Lower lobe of right lung (tissue), 2 donors: Measurements from ENCODE around the gene CYP4F2. TPM values are rescaled to one million over a fixed set of nuclear protein-coding genes. Genes with fewer than 3 reads are reported as not detected.
"Not testable (repeated sequence)": the region's sequence is repeated elsewhere in the genome, so short reads cannot be mapped to it uniquely, and the experiment has no call there.

Experiments used
- ATAC-seq, 2 donors: fragments of 200-7000 bp; cut with Tn5 transposase; one replicate each; pipeline ENCODE4 v1.9.1; 2020 to 2022; ENCODE audit warnings: mild to moderate bottlenecking in 2 of 2, moderate library complexity in 2 of 2
- DNase-seq: peaks from one replicate; pipeline ENCODE4 v3.0.0-alpha.2; 2020
- H3K27ac ChIP-seq: fragments of 200-600 bp; one replicate; pipeline ENCODE4 v1.8.0; 2022
- H3K27me3 ChIP-seq: fragments of 200-600 bp; one replicate; pipeline ENCODE4 v1.8.0; 2022; ENCODE audit warnings: low read depth
- H3K36me3 ChIP-seq: fragments of 200-600 bp; one replicate; pipeline ENCODE4 v1.8.0; 2022; ENCODE audit warnings: mild to moderate bottlenecking
- H3K4me1 ChIP-seq: fragments of 200-600 bp; one replicate; pipeline ENCODE4 v1.8.0; 2022
- H3K4me3 ChIP-seq: fragments of 200-600 bp; one replicate; pipeline ENCODE4 v1.8.0; 2022; ENCODE audit warnings: mild to moderate bottlenecking
- H3K9me3 ChIP-seq: fragments of 200-600 bp; one replicate; pipeline ENCODE4 v1.8.0; 2022
- intact Hi-C: fragments of 100-400 bp; cut with DNase I; formaldehyde crosslinking; loops from one replicate; pipeline ENCODE4 v1.11.0; 2022
- total RNA-seq: library from RNA; stranded (reverse); fragmentation: NEBNext Ultra II Directional; extraction: Animal tissue kit (Norgen Biotek cat#: 25700); gene quantifications from one replicate; pipeline ENCODE4 v1.2.1, GENCODE V29; 2021
- TF ChIP-seq, protein P1 (sequence below): fragments of 200-600 bp; IDR thresholded peaks from one replicate; pipeline ENCODE4 v1.8.0; 2022; ENCODE audit warnings: antibody characterized with exemption, mild to moderate bottlenecking
- donor health status: DM: no; HTN: yes; CAD: no; lungs with severe emphysema.

Gene CYP4F2
- total RNA-seq, 1 donor from 2014 or later, result not detected

DNA sequence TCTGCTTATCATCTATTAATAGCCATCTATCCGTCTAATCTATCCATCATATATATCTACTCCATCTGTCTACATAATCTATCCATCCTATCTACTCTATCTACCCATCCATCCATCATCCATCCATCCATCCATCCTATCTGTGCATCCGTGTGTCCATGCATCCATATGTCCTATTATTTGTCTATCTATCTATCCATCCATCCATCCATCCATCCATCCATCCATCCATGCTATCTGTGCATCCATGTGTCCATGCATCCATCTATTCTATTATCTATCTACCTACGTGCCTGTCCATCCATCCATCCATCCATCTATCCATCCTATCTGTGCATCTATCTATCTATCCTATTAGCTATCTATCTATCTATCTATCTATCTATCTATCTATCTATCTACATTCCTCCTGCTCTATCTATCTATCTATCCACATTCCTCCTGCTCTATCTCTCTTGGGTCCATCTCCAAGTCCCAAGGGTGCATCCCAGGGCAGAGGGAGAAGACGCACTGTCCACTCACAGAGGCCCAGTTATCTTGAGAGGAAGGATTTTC, 1.9 kb downstream of the CYP4F2 start:
- DNase-seq (no peak), ATAC-seq (no peak)
- Histone ChIP-seq H3K27ac (no peak overlapping the region), H3K36me3 (no peaks in the 10 kb centered on the region), H3K9me3 (no peaks in the 10 kb centered on the region), H3K27me3 (peaks cover 9% of the 10 kb centered on the region), H3K4me1 (no peaks in the 10 kb centered on the region), H3K4me3 (no peak overlapping the region)
- intact Hi-C loops, result no loop called here
- TF ChIP-seq, protein P1, sequence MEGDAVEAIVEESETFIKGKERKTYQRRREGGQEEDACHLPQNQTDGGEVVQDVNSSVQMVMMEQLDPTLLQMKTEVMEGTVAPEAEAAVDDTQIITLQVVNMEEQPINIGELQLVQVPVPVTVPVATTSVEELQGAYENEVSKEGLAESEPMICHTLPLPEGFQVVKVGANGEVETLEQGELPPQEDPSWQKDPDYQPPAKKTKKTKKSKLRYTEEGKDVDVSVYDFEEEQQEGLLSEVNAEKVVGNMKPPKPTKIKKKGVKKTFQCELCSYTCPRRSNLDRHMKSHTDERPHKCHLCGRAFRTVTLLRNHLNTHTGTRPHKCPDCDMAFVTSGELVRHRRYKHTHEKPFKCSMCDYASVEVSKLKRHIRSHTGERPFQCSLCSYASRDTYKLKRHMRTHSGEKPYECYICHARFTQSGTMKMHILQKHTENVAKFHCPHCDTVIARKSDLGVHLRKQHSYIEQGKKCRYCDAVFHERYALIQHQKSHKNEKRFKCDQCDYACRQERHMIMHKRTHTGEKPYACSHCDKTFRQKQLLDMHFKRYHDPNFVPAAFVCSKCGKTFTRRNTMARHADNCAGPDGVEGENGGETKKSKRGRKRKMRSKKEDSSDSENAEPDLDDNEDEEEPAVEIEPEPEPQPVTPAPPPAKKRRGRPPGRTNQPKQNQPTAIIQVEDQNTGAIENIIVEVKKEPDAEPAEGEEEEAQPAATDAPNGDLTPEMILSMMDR, result no peak

GRCh38 chr19:15894359-15894758, 3.5 kb downstream of the CYP4F2 start:
- DNase-seq, result no peak
- Histone ChIP-seq H3K4me1 (no peaks in the 10 kb centered on the region), H3K27ac (no peak overlapping the region), H3K27me3 (peaks cover 4% of the 10 kb centered on the region), H3K4me3 (no peak overlapping the region), H3K36me3 (no peaks in the 10 kb centered on the region), H3K9me3 (no peaks in the 10 kb centered on the region)
- TF ChIP-seq, protein P1, result no peak
- intact Hi-C loops, result no loop called here
- ATAC-seq, result no peak

- H3K27ac ChIP-seq, result no peak overlapping the region
- no peaks in the 10 kb centered on the region for H3K4me1 ChIP-seq
- intact Hi-C loops, result no loop called here
- H3K27me3 ChIP-seq, result peaks cover 3% of the 10 kb centered on the region
- H3K36me3 ChIP-seq, result no peaks in the 10 kb centered on the region
- no peak overlapping the region for H3K4me3 ChIP-seq
- H3K9me3 ChIP-seq, result no peaks in the 10 kb centered on the region
- TF ChIP-seq, protein P1, result no peak
- ATAC-seq (no peak), DNase-seq (no peak)
Observed at GRCh38 chr19:15893477-15893876, 4.4 kb downstream of the CYP4F2 start.

DNA sequence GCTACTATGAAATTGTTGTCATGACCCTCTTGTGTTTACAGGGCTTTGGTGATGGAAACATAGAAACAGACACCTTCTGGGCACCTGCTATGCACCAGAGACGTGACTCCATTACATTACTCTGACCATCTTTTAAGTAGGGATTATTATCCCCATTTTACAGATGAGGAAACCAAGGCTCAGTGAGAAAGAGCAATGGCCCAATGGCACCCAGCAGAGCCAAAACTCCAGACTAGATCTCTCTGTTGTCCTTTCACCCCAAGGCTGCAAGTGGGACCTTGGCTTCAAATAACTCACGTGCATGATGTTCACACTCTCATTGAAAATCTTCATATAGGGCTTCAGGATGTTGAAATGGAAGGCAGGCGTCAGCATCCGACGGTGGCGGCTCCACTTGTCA, 5.9 kb downstream of the CYP4F2 start:
- H3K36me3 ChIP-seq, result no peaks in the 10 kb centered on the region
- no peak overlapping the region for H3K4me3 ChIP-seq
- intact Hi-C loops, result no loop called here
- no peaks in the 10 kb centered on the region for H3K9me3 ChIP-seq
- TF ChIP-seq, protein P1, result no peak
- H3K27ac ChIP-seq, result no peak overlapping the region
- DNase-seq (no peak), ATAC-seq (no peak)
- H3K27me3 ChIP-seq, result no peaks in the 10 kb centered on the region
- H3K4me1 ChIP-seq, result no peaks in the 10 kb centered on the region

DNA sequence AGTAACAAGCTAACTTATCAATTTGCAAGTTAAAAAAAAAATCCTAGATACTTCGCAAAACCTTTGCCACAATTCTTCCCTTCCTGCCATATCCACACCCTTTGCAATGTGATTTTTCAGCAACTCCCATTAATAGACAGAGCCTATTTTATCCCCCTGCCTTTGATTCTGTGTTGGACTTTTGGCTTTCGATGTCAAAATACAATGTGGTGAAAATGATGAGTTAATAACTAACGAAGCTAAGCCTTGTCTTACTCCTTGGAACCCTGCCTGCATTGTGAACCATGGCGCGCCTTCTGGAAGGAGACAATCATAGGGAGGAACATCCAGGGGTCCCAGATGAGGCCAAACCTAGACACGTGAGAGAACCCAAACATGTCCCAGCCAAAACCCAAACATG, 6.4 kb downstream of the CYP4F2 start:
- no peak overlapping the region for H3K27ac ChIP-seq
- DNase-seq (no peak), ATAC-seq (no peak)
- intact Hi-C loops, result no loop called here
- no peak overlapping the region for H3K4me3 ChIP-seq
- no peaks in the 10 kb centered on the region for H3K36me3 ChIP-seq
- no peaks in the 10 kb centered on the region for H3K27me3 ChIP-seq
- H3K9me3 ChIP-seq, result no peaks in the 10 kb centered on the region
- TF ChIP-seq, protein P1, result no peak
- no peaks in the 10 kb centered on the region for H3K4me1 ChIP-seq

GRCh38 chr19:15889339-15889738, 8.5 kb downstream of the CYP4F2 start:
- H3K4me1 ChIP-seq, intact Hi-C loops, H3K27ac ChIP-seq, H3K4me3 ChIP-seq, H3K27me3 ChIP-seq, H3K36me3 ChIP-seq, DNase-seq, ATAC-seq, H3K9me3 ChIP-seq: not testable (repeated sequence)
